MCF 10A (cell line): Measurements from ENCODE around the gene DHX35. TPM values are rescaled to one million over a fixed set of nuclear protein-coding genes. Genes with fewer than 3 reads are reported as not detected.

Experiments
- BruUV-seq: library from RNA; stranded (reverse); fragments of 400-500 nt; replicated peaks from 2 replicates; lab custom pipeline; 2021; lab: Mats Ljungman, UMichigan
- CTCF ChIA-PET: fragments of 300-600 bp; sonication (Branson Sonifier 250); formaldehyde crosslinking; extraction: SDS; loops from one replicate; lab custom pipeline; 2021; ENCODE audit warnings: antibody characterized with exemption, inconsistent platforms; lab: Yijun Ruan, JAX
- POLR2A ChIA-PET: fragments of 300-600, 350-650 bp; sonication (Branson Sonifier 250); formaldehyde crosslinking; extraction: SDS; loops from one replicate; lab custom pipeline; 2020; ENCODE audit warnings: antibody characterized with exemption, inconsistent platforms; lab: Yijun Ruan, JAX
- DNase-seq: peaks from one replicate; pipeline ENCODE4 v3.0.0-alpha.2; 2018; ENCODE audit not compliant: unreplicated experiment
- H3K27ac Mint-ChIP-seq: one replicate; pipeline ENCODE4 v1.8.0; 2022; ENCODE audit warnings: mild to moderate bottlenecking, low read depth, mixed read lengths; ENCODE audit not compliant: unreplicated experiment
- H3K27me3 Mint-ChIP-seq: one replicate; pipeline ENCODE4 v1.8.0; 2022; ENCODE audit warnings: mixed read lengths; ENCODE audit not compliant: insufficient read depth, unreplicated experiment
- H3K36me3 Mint-ChIP-seq: one replicate; pipeline ENCODE4 v1.8.0; 2022; ENCODE audit warnings: mild to moderate bottlenecking, moderate library complexity, mixed read lengths; ENCODE audit not compliant: insufficient read depth, unreplicated experiment
- H3K4me1 Mint-ChIP-seq: one replicate; pipeline ENCODE4 v1.8.0; 2022; ENCODE audit warnings: mixed read lengths; ENCODE audit not compliant: insufficient read depth, unreplicated experiment
- H3K4me3 Mint-ChIP-seq: one replicate; pipeline ENCODE4 v1.8.0; 2022; ENCODE audit warnings: mild to moderate bottlenecking, moderate library complexity, mixed read lengths; ENCODE audit not compliant: unreplicated experiment
- H3K9me3 Mint-ChIP-seq: one replicate; pipeline ENCODE4 v1.8.0; 2022; ENCODE audit warnings: mixed read lengths; ENCODE audit not compliant: unreplicated experiment
- CTCF ChIP-seq: fragments of 200-600 bp; IDR thresholded peaks from one replicate; pipeline ENCODE4 v1.8.0; 2022; ENCODE audit warnings: antibody characterized with exemption, mild to moderate bottlenecking; ENCODE audit not compliant: unreplicated experiment
- intact Hi-C: fragments of 100-400 bp; cut with micrococcal nuclease; formaldehyde crosslinking; loops from 2 replicates; pipeline ENCODE4 v1.14.1; 2022
- total RNA-seq: library from RNA; stranded (reverse); gene quantifications from 2 replicates; pipeline ENCODE4 v1.2.3, GENCODE V29; 2022

Gene DHX35
- total RNA-seq, 1 experiment from 2014 or later = 7.8 TPM

GRCh38 chr20:38934530-38934929 lies 27.6 kb upstream of the DHX35 start:
- BruUV-seq = no TSS peak
- Mint-ChIP-seq H3K27me3 (no peaks in the 10 kb centered on the region), H3K9me3 (no peaks in the 10 kb centered on the region), H3K27ac (no peak overlapping the region), H3K36me3 (peaks cover 11% of the 10 kb centered on the region), H3K4me3 (no peak overlapping the region), H3K4me1 (peaks cover 34% of the 10 kb centered on the region)
- POLR2A ChIA-PET = interaction anchor here (0.6 to 1.8 kb wide), 3 partner anchors 28 to 290 kb away, joined by 3 to 6 read pairs (median 4); partner anchors contain the start of gene DHX35
- TF ChIP-seq CTCF = no peak
- CTCF ChIA-PET = interaction anchor here (0.6 to 1.9 kb wide), 13 partner anchors 8 to 301 kb away, joined by 3 to 9 read pairs (median 3); partner anchors contain the start of gene DHX35
- DNase-seq = no peak
- intact Hi-C loops = no loop called here

GRCh38 chr20:38935285-38935684 lies 26.9 kb upstream of the DHX35 start:
- intact Hi-C loops = no loop called here
- TF ChIP-seq CTCF = peak; percentile 31
- H3K36me3 Mint-ChIP-seq = peaks cover 11% of the 10 kb centered on the region
- H3K27me3 Mint-ChIP-seq = no peaks in the 10 kb centered on the region
- ChIA-PET CTCF (interaction anchor here (1.7 to 1.9 kb wide), 2 partner anchors 185 to 286 kb away, joined by 3 to 9 read pairs; no protein-coding TSS in a partner anchor), POLR2A (interaction anchor here (1.7 to 2.4 kb wide), 2 partner anchors 7 to 27 kb away, joined by 5 to 15 read pairs; partner anchors contain the start of gene DHX35)
- H3K27ac Mint-ChIP-seq = peak overlapping the region; percentile 74
- peak; percentile 62 for DNase-seq
- no peaks in the 10 kb centered on the region for H3K9me3 Mint-ChIP-seq
- no peak overlapping the region for H3K4me3 Mint-ChIP-seq
- H3K4me1 Mint-ChIP-seq = peaks cover 29% of the 10 kb centered on the region
- no TSS peak for BruUV-seq

GRCh38 chr20:38935967-38936407 lies 26.2 kb upstream of the DHX35 start:
- Mint-ChIP-seq H3K36me3 (peaks cover 11% of the 10 kb centered on the region), H3K27ac (peak overlapping the region; percentile 74), H3K4me1 (peaks cover 29% of the 10 kb centered on the region), H3K4me3 (no peak overlapping the region), H3K9me3 (no peaks in the 10 kb centered on the region), H3K27me3 (no peaks in the 10 kb centered on the region)
- peak; percentile 22 for DNase-seq
- CTCF ChIA-PET = interaction anchor here (0.6 to 2.4 kb wide), 15 partner anchors 10 to 527 kb away, joined by 3 to 16 read pairs (median 4); partner anchors contain the start of gene DHX35
- no peak for TF ChIP-seq CTCF
- BruUV-seq = no TSS peak
- POLR2A ChIA-PET = interaction anchor here (0.7 to 2.4 kb wide), 3 partner anchors 8 to 90 kb away, joined by 4 to 15 read pairs (median 5); partner anchors contain the start of gene DHX35
- intact Hi-C loops = no loop called here

GRCh38 chr20:38937000-38937399 lies 25.1 kb upstream of the DHX35 start:
- peaks cover 29% of the 10 kb centered on the region for H3K4me1 Mint-ChIP-seq
- BruUV-seq = no TSS peak

More at GRCh38 chr20:38937000-38937399, 25.1 kb upstream of the DHX35 start:
- DNase-seq = no peak
- Mint-ChIP-seq H3K27me3 (no peaks in the 10 kb centered on the region), H3K4me3 (no peak overlapping the region), H3K9me3 (no peaks in the 10 kb centered on the region), H3K36me3 (peaks cover 11% of the 10 kb centered on the region), H3K27ac (no peak overlapping the region)
- ChIA-PET CTCF (interaction anchor here (0.6 to 2.4 kb wide), 14 partner anchors 10 to 465 kb away, joined by 3 to 16 read pairs (median 4); partner anchors contain the start of gene DHX35), POLR2A (interaction anchor here (0.7 to 2.4 kb wide), 5 partner anchors 9 to 1260 kb away, joined by 3 to 15 read pairs (median 4); partner anchors contain the start of gene DHX35)
- intact Hi-C loops = no loop called here
- no peak for TF ChIP-seq CTCF
